HG02678 (cell line): ENCODE measurements around the gene CEL.

ENCODE experiments used
- ATAC-seq: cut with Tn5 transposase; IDR thresholded peaks from one replicate; pipeline ENCODE4 v1.9.1; 2021; ENCODE audit warnings: mild to moderate bottlenecking, moderate library complexity; ENCODE audit not compliant: unreplicated experiment

CEL gene

GRCh38 chr9:133101356-133102189 is 39.8 kb downstream of the CEL start:
- no peak for ATAC-seq

- no peak for ATAC-seq
Measured at GRCh38 chr9:133102190-133103021, 40.6 kb downstream of the CEL start.

- no peak for ATAC-seq
Measured at GRCh38 chr9:133103183-133103986, 41.6 kb downstream of the CEL start.

- no peak for ATAC-seq
Measured at GRCh38 chr9:133103987-133104505, 42.3 kb downstream of the CEL start.

- ATAC-seq, result no peak
Measured at GRCh38 chr9:133104718-133105460, 43.1 kb downstream of the CEL start.

GRCh38 chr9:133105461-133105770 is 43.6 kb downstream of the CEL start:
- ATAC-seq, result no peak

GRCh38 chr9:133106511-133107244 is 44.9 kb downstream of the CEL start:
- ATAC-seq, result no peak

- ATAC-seq, result no peak
Measured at GRCh38 chr9:133107245-133107722, 45.5 kb downstream of the CEL start.

GRCh38 chr9:133107961-133108793 is 46.4 kb downstream of the CEL start:
- no peak for ATAC-seq

- ATAC-seq, result no peak
Measured at GRCh38 chr9:133108794-133109641, 47.2 kb downstream of the CEL start.

GRCh38 chr9:133109931-133110650 is 48.3 kb downstream of the CEL start:
- no peak for ATAC-seq

- no peak for ATAC-seq
Measured at GRCh38 chr9:133111808-133112662, 50.3 kb downstream of the CEL start.

- no peak for ATAC-seq
Measured at GRCh38 chr9:133112663-133113026, 50.9 kb downstream of the CEL start.

- ATAC-seq, result no peak
Measured at GRCh38 chr9:133113163-133113948, 51.6 kb downstream of the CEL start.
